Natural killer cell (primary cell): ENCODE measurements around the gene XPNPEP2. TPM values are rescaled to one million over a fixed set of nuclear protein-coding genes. Genes with fewer than 3 reads are reported as not detected.

Source experiments
- ATAC-seq, 3 donors: fragments of 150-1000 bp in 2 of 3; fragments of 200-7000 bp in 1 of 3; cut with Tn5 transposase; 1 replicate in 1 of 3; 2 replicates in 2 of 3; pipeline ENCODE4 v1.10.0; 2021; ENCODE audit warnings: mild to moderate bottlenecking in 2 of 3, moderate library complexity in 2 of 3
- DNase-seq, 2 donors: peaks; one replicate each; pipeline versions ENCODE4 v3.0.0 to v3.0.0-alpha.2; 2013 to 2021; ENCODE audit warnings: mixed read lengths in 1 of 2
- H3K27ac ChIP-seq: one replicate; pipeline ENCODE4 v1.5.1; 2013; ENCODE audit warnings: mild to moderate bottlenecking, low read length
- H3K27me3 ChIP-seq: one replicate; pipeline ENCODE4 v1.6.1; 2013; ENCODE audit warnings: low read length; ENCODE audit not compliant: control insufficient read depth, insufficient read depth
- H3K36me3 ChIP-seq: one replicate; pipeline ENCODE4 v1.6.1; 2013; ENCODE audit warnings: low read length; ENCODE audit not compliant: control insufficient read depth, insufficient read depth
- H3K4me1 ChIP-seq: one replicate; pipeline ENCODE4 v1.6.1; 2013; ENCODE audit warnings: low read length; ENCODE audit not compliant: control insufficient read depth, insufficient read depth
- H3K4me3 ChIP-seq: one replicate; pipeline ENCODE4 v1.5.1; 2013; ENCODE audit warnings: low read length
- H3K9me3 ChIP-seq: one replicate; pipeline ENCODE4 v1.6.1; 2013; ENCODE audit warnings: low read length; ENCODE audit not compliant: control insufficient read depth, insufficient read depth
- H3K27ac Mint-ChIP-seq, 2 donors: one replicate each; pipeline ENCODE4 v1.8.0; 2022; ENCODE audit warnings: mild to moderate bottlenecking in 2 of 2, mixed read lengths in 2 of 2, moderate library complexity in 1 of 2
- H3K27me3 Mint-ChIP-seq, 2 donors: one replicate each; pipeline ENCODE4 v1.8.0; 2022; ENCODE audit warnings: low read depth in 2 of 2, mixed read lengths in 2 of 2
- H3K36me3 Mint-ChIP-seq: one replicate; pipeline ENCODE4 v1.8.0; 2022; ENCODE audit warnings: mixed read lengths
- H3K4me1 Mint-ChIP-seq, 2 donors: one replicate each; pipeline ENCODE4 v1.8.0; 2022; ENCODE audit warnings: mixed read lengths in 2 of 2
- H3K4me3 Mint-ChIP-seq: one replicate; pipeline ENCODE4 v1.8.0; 2022; ENCODE audit warnings: mild to moderate bottlenecking, moderate library complexity, mixed read lengths
- H3K9me3 Mint-ChIP-seq, 2 donors: one replicate each; pipeline ENCODE4 v1.8.0; 2022; ENCODE audit warnings: mixed read lengths in 2 of 2
- CTCF ChIP-seq: fragments of 200-600 bp; IDR thresholded peaks from one replicate; pipeline ENCODE4 v1.8.0; 2022; ENCODE audit warnings: antibody characterized with exemption
- WGBS: methylation state at CpG from one replicate; pipeline ENCODE4 v1.1.7; 2013; ENCODE audit warnings: missing lambda C conversion rate; ENCODE audit not compliant: insufficient coverage; 5-methylcytosine and 5-hydroxymethylcytosine counted together
- intact Hi-C: fragments of 100-400 bp; cut with micrococcal nuclease; formaldehyde crosslinking; loops from one replicate; pipeline ENCODE4 v1.14.2; 2022
- total RNA-seq, 4 donors: library from RNA; stranded (reverse); fragments of 120-200 nt in 1 of 4; gene quantifications; one replicate each; pipeline versions ENCODE4 v1.2.3 to v1.2.4, GENCODE V29; 2013 to 2022

Gene XPNPEP2
- total RNA-seq, 3 donors from 2014 or later (not counting 1 experiment from before 2014, with no cell fraction given), result 0.96 to 2.6 (median 1.6) TPM

GRCh38 chrX:129700536-129700935 is 38.2 kb upstream of the XPNPEP2 start:
- Mint-ChIP-seq H3K9me3 (no peaks in the 10 kb centered on the region), H3K4me1 (no peaks in the 10 kb centered on the region), H3K27ac (no peak overlapping the region), H3K27me3 (peaks cover 0 to 6% of the 10 kb centered on the region in 2 donors), H3K36me3 (no peaks in the 10 kb centered on the region), H3K4me3 (no peak overlapping the region)
- Histone ChIP-seq H3K36me3 (no peaks in the 10 kb centered on the region), H3K27ac (no peak overlapping the region), H3K9me3 (no peaks in the 10 kb centered on the region), H3K4me1 (no peaks in the 10 kb centered on the region), H3K27me3 (no peaks in the 10 kb centered on the region), H3K4me3 (no peak overlapping the region)
- ATAC-seq (no peak), DNase-seq (no peak)
- intact Hi-C loops, result no loop called here
- no peak for TF ChIP-seq CTCF
- WGBS, result 83% methylated on average over 1 of the region's 4 CpGs

- H3K36me3 Mint-ChIP-seq, result no peaks in the 10 kb centered on the region
- H3K27me3 Mint-ChIP-seq, result peaks cover 0 to under 1% of the 10 kb centered on the region in 2 donors
- H3K4me3 ChIP-seq, result no peak overlapping the region
- H3K9me3 ChIP-seq, result no peaks in the 10 kb centered on the region
- no peaks in the 10 kb centered on the region for H3K36me3 ChIP-seq
- 83% methylated on average over 8 of the region's 8 CpGs for WGBS
- DNase-seq (no peak), ATAC-seq (no peak)
- TF ChIP-seq CTCF, result no peak
- no peaks in the 10 kb centered on the region for H3K27me3 ChIP-seq
- no peak overlapping the region for H3K27ac ChIP-seq
- H3K27ac Mint-ChIP-seq, result no peak overlapping the region
- H3K4me1 Mint-ChIP-seq, result no peaks in the 10 kb centered on the region
- H3K9me3 Mint-ChIP-seq, result no peaks in the 10 kb centered on the region
- no peak overlapping the region for H3K4me3 Mint-ChIP-seq
- no peaks in the 10 kb centered on the region for H3K4me1 ChIP-seq
- intact Hi-C loops, result no loop called here
Observed at GRCh38 chrX:129701624-129702069, 37.1 kb upstream of the XPNPEP2 start.

GRCh38 chrX:129704491-129704890 is 34.3 kb upstream of the XPNPEP2 start:
- Histone ChIP-seq H3K9me3 (no peaks in the 10 kb centered on the region), H3K27ac (no peak overlapping the region), H3K4me1 (no peaks in the 10 kb centered on the region), H3K36me3 (no peaks in the 10 kb centered on the region), H3K4me3 (no peak overlapping the region), H3K27me3 (no peaks in the 10 kb centered on the region)
- 78% methylated on average over 2 of the region's 2 CpGs for WGBS
- Mint-ChIP-seq H3K27ac (no peak overlapping the region), H3K27me3 (peaks cover 4 to 20% of the 10 kb centered on the region in 2 donors), H3K36me3 (peaks cover 7% of the 10 kb centered on the region), H3K9me3 (no peaks in the 10 kb centered on the region), H3K4me1 (no peaks in the 10 kb centered on the region), H3K4me3 (no peak overlapping the region)
- intact Hi-C loops, result no loop called here
- no peak for DNase-seq
- no peak for TF ChIP-seq CTCF
- no peak for ATAC-seq

- Histone ChIP-seq H3K27me3 (no peaks in the 10 kb centered on the region), H3K4me3 (no peak overlapping the region), H3K27ac (no peak overlapping the region), H3K9me3 (no peaks in the 10 kb centered on the region), H3K36me3 (no peaks in the 10 kb centered on the region), H3K4me1 (no peaks in the 10 kb centered on the region)
- ATAC-seq, result no peak
- TF ChIP-seq CTCF, result no peak
- peaks cover 4 to 23% of the 10 kb centered on the region in 2 donors for H3K27me3 Mint-ChIP-seq
- WGBS, result 92% methylated on average over 3 of the region's 4 CpGs
- no peak for DNase-seq
- H3K4me3 Mint-ChIP-seq, result no peak overlapping the region
- H3K27ac Mint-ChIP-seq, result no peak overlapping the region
- no peaks in the 10 kb centered on the region for H3K9me3 Mint-ChIP-seq
- peaks cover 7% of the 10 kb centered on the region for H3K36me3 Mint-ChIP-seq
- H3K4me1 Mint-ChIP-seq, result no peaks in the 10 kb centered on the region
- intact Hi-C loops, result no loop called here
Observed at GRCh38 chrX:129705377-129705925, 33.3 kb upstream of the XPNPEP2 start.
